ENCODE data around the gene MTUS2. TPM values are rescaled to one million over a fixed set of nuclear protein-coding genes. Genes with fewer than 3 reads are reported as not detected.

MTUS2 gene
- total and polyA plus RNA-seq, 2 experiments from 2014 or later: 0.27 to 0.38 TPM

GRCh38 chr13:28796938-28797257, 23.2 kb upstream of the MTUS2 start:
- Histone ChIP-seq H3K4me1 (ENCODE audit: insufficient read depth) (peaks cover 3% of the 10 kb centered on the region; the same call in 1 of the 2 replicates), H4K20me1 (replicated peaks; ENCODE audit: insufficient read depth) (no peaks in the 10 kb centered on the region), H3K4me2 (no peak overlapping the region), H3K27ac (ENCODE audit: low read depth) (no peak overlapping the region), H3K36me3 (ENCODE audit: insufficient read depth) (no peaks in the 10 kb centered on the region), H2AFZ (no peak overlapping the region), H3K4me3 (no peak overlapping the region), H3K27me3 (ENCODE audit: insufficient read depth) (no peaks in the 10 kb centered on the region), H3K79me2 (replicated peaks; ENCODE audit: insufficient read depth) (no peaks in the 10 kb centered on the region), H3K9me2 (ENCODE audit: insufficient read depth) (no peaks in the 10 kb centered on the region), H3F3A (replicated peaks; ENCODE audit: low read depth) (no peaks in the 10 kb centered on the region)
- Mint-ChIP-seq H3K27me3 (ENCODE audit: insufficient read depth, low read depth, poor library complexity) (peaks cover 3% of the 10 kb centered on the region), H3K27ac (no peak overlapping the region), H3K4me3 (no peak overlapping the region), H3K9me3 (no peaks in the 10 kb centered on the region), H3K4me1 (no peaks in the 10 kb centered on the region; the same call in 1 of the 3 replicates), H3K36me3 (ENCODE audit: low read depth) (no peaks in the 10 kb centered on the region)
- TF ChIP-seq ZNF331 (CRISPR knock-in tag; IDR thresholded peaks at IDR 0.05; ENCODE audit: low read depth) (no peak), POLR2AphosphoS5 (IDR thresholded peaks at IDR 0.05; ENCODE audit: low read depth) (no peak), NANOG (IDR thresholded peaks at IDR 0.05; ENCODE audit: borderline replicate concordance) (no peak), CREB1 (CRISPR knock-in tag; IDR thresholded peaks at IDR 0.05; ENCODE audit: low read depth) (no peak), REST (IDR thresholded peaks at IDR 0.05; ENCODE audit: unreplicated experiment) (no peak), JUNB (IDR thresholded peaks at IDR 0.05; ENCODE audit: unreplicated experiment) (no peak), ZNF462 (CRISPR knock-in tag; IDR thresholded peaks at IDR 0.05) (no peak), EZH2 (IDR thresholded peaks at IDR 0.05; ENCODE audit: low read depth, unreplicated experiment) (no peak), ZNF114 (CRISPR knock-in tag; IDR thresholded peaks at IDR 0.05) (no peak), EZH2phosphoT487 (IDR thresholded peaks at IDR 0.05; ENCODE audit: unreplicated experiment) (no peak), ETS1 (IDR thresholded peaks at IDR 0.05) (no peak), CTCF (conservative IDR thresholded peaks at IDR 0.05; ENCODE audit: low read depth in 2 of 2) (no peak), STAT1 (IDR thresholded peaks at IDR 0.05; ENCODE audit: unreplicated experiment) (no peak)
- no peak for DNase-seq (ENCODE audit: low spot score)
- no peak for ATAC-seq
